Psoas muscle (tissue), 8 donors: ENCODE measurements around the gene ARL5A. TPM values are rescaled to one million over a fixed set of nuclear protein-coding genes. Genes with fewer than 3 reads are reported as not detected.

ENCODE experiments used
- ATAC-seq, 4 donors: fragments of 200-7000 bp; cut with Tn5 transposase; one replicate each; pipeline ENCODE4 v1.9.1; 2020; ENCODE audit warnings: moderate library complexity in 3 of 4, mild to moderate bottlenecking in 2 of 4
- DNase-seq, 2 donors: peaks; one replicate each; pipeline ENCODE4 v3.0.0-alpha.2; 2020
- H3K27ac ChIP-seq: fragments of 200-600 bp; one replicate; pipeline ENCODE4 v1.8.0; 2022
- H3K27me3 ChIP-seq, 3 donors: fragments of 200-600 bp in 1 of 3; one replicate each; pipeline versions ENCODE4 v1.6.1 to v1.8.0; 2013 to 2022; ENCODE audit warnings: low read length in 2 of 3, mild to moderate bottlenecking in 2 of 3, moderate library complexity in 1 of 3; ENCODE audit not compliant: insufficient read depth in 3 of 3
- H3K36me3 ChIP-seq, 2 donors: fragments of 200-600 bp in 1 of 2; one replicate each; pipeline versions ENCODE4 v1.6.1 to v1.8.0; 2013 to 2022; ENCODE audit warnings: low read depth in 1 of 2, mild to moderate bottlenecking in 1 of 2, moderate library complexity in 1 of 2; ENCODE audit not compliant: insufficient read depth in 1 of 2
- H3K4me1 ChIP-seq: fragments of 200-600 bp; one replicate; pipeline ENCODE4 v1.8.0; 2022
- H3K4me3 ChIP-seq: fragments of 200-600 bp; one replicate; pipeline ENCODE4 v1.8.0; 2022; ENCODE audit warnings: mild to moderate bottlenecking
- H3K9me3 ChIP-seq: fragments of 200-600 bp; one replicate; pipeline ENCODE4 v1.8.0; 2022
- WGBS, 3 donors: extraction: QIAGEN DNeasy Blood & Tissue Kit; methylation state at CpG; one replicate each; pipeline versions ENCODE4 v1.1.6 to v1.1.7; 2013; 5-methylcytosine and 5-hydroxymethylcytosine counted together
- intact Hi-C, 2 donors: fragments of 100-400 bp; cut with DNase I; formaldehyde crosslinking; loops; one replicate each; pipeline versions ENCODE4 v1.11.0 to v1.14.2; 2022
- polyA plus RNA-seq, 3 donors: library from polyadenylated mRNA; stranded (reverse); fragments of 200-250 nt; gene quantifications; one replicate each; pipeline ENCODE4 v1.2.3, GENCODE V29; 2013
- total RNA-seq, 4 donors: library from RNA; stranded (reverse); fragmentation: NEBNext Ultra II Directional in 2 of 4; extraction: Animal tissue kit (Norgen Biotek cat#: 25700) in 2 of 4; gene quantifications; one replicate each; pipeline versions ENCODE4 v1.2.1 to v1.2.4, GENCODE V29; 2021 to 2023
- TF ChIP-seq, protein P1 (sequence below): fragments of 200-600 bp; IDR thresholded peaks from one replicate; pipeline ENCODE4 v1.8.0; 2022; ENCODE audit warnings: antibody characterized with exemption
- donor health status: healthy with polysubstance abuse.
- donor health status: DM: no; HTN: no; CAD: no; lungs with moderate emphysema.
- donor health status: Bipolar disorder and iron deficiency.
- donor health status: healthy.
- donor health status: DM: yes; HTN: yes; CAD: no.
- donor health status: DM: no; HTN: no; CAD: no.
- donor health status: DM: no; HTN: no; CAD: no.
- donor health status: DM: yes; HTN: yes; CAD: no.

Gene ARL5A
- total and polyA plus RNA-seq, 7 donors: 11.8 to 71.9 (median 46.3) TPM

DNA sequence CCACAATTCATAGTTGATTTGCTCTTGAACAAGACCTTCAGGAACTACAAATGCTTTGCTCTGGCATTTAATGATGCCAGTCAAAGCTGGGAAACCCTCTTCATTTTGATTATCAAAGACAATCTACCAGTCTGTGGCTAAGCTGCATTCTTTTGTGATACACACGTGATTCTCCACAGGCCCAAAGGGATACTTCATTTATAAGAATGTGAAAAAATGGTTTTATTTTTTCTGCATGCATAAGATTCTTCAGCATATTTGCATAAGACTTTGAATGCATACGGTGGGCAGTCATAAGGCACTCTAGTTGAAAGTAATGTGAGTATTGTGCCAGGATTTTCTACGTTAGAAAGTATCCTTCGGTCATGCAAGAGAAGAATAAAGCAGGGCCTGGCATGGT lies 33.0 kb upstream of the ARL5A start:
- Histone ChIP-seq H3K9me3 (no peaks in the 10 kb centered on the region), H3K27me3 (no peaks in the 10 kb centered on the region), H3K27ac (no peak overlapping the region), H3K36me3 (no peaks in the 10 kb centered on the region), H3K4me1 (no peaks in the 10 kb centered on the region), H3K4me3 (no peak overlapping the region)
- WGBS, 3 donors: 72 to 80% (median 73%) methylated on average over 4 of the region's 4 CpGs
- no peak for ATAC-seq
- TF ChIP-seq, protein P1, sequence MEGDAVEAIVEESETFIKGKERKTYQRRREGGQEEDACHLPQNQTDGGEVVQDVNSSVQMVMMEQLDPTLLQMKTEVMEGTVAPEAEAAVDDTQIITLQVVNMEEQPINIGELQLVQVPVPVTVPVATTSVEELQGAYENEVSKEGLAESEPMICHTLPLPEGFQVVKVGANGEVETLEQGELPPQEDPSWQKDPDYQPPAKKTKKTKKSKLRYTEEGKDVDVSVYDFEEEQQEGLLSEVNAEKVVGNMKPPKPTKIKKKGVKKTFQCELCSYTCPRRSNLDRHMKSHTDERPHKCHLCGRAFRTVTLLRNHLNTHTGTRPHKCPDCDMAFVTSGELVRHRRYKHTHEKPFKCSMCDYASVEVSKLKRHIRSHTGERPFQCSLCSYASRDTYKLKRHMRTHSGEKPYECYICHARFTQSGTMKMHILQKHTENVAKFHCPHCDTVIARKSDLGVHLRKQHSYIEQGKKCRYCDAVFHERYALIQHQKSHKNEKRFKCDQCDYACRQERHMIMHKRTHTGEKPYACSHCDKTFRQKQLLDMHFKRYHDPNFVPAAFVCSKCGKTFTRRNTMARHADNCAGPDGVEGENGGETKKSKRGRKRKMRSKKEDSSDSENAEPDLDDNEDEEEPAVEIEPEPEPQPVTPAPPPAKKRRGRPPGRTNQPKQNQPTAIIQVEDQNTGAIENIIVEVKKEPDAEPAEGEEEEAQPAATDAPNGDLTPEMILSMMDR: no peak
- intact Hi-C loops: no loop called here
- no peak for DNase-seq

DNA sequence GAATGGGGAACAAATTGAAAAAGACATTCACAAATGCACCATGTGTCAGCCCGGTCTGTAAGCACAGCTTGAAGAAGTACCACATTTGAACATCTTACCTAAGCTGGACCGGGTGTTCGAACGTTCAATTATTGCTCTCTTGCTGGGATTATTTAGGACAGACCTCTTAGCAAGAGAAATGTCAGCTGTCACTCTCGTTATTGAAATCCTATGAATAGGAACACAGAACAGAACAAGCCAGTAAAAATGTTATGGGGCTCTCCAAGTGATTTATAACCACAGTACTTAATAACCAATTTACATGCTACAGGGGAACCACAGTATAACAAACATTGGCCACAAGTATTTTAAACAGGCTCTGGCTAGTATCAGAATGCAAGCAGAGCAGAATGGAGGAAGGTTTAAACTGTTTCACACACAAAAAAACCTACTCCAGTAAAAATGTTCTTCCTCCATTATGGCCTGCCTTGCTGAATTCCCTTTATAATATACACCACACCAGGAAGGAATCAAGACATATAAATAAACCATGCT lies 32.5 kb upstream of the ARL5A start:
- H3K9me3 ChIP-seq: no peaks in the 10 kb centered on the region
- no peak overlapping the region for H3K4me3 ChIP-seq
- intact Hi-C loops: no loop called here
- TF ChIP-seq, protein P1: no peak
- no peaks in the 10 kb centered on the region for H3K36me3 ChIP-seq
- DNase-seq: no peak
- no peaks in the 10 kb centered on the region for H3K27me3 ChIP-seq
- WGBS, 3 donors: 70 to 79% (median 75%) methylated on average over 5 of the region's 5 CpGs
- ATAC-seq: no peak
- no peak overlapping the region for H3K27ac ChIP-seq
- H3K4me1 ChIP-seq: no peaks in the 10 kb centered on the region

DNA sequence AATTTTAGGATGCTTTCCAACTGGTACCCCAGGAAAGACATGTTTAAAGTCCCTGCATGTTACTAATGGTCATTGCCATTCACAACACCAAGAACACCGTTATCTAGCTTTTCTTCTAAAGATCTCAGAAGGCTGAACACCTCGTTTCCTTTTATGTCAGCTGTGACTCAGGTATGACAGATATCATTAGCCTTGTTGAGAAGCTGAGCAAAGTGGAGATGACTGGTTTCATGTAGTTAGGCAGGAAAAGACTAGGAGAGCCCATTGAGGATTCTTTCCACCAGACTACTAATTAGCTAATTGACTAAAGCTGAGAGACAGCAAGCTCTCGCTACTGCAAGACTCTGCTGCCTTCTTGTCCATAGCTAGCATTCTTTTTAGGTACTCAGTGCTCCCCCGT lies 32.0 kb upstream of the ARL5A start:
- no peaks in the 10 kb centered on the region for H3K9me3 ChIP-seq
- TF ChIP-seq, protein P1: no peak
- intact Hi-C loops: no loop called here
- no peak overlapping the region for H3K4me3 ChIP-seq
- ATAC-seq (no peak), DNase-seq (no peak)
- 86 to 88% (median 87%) methylated on average over 4 of the region's 4 CpGs for WGBS, 3 donors
- no peaks in the 10 kb centered on the region for H3K36me3 ChIP-seq
- H3K27me3 ChIP-seq: no peaks in the 10 kb centered on the region
- H3K27ac ChIP-seq: no peak overlapping the region
- H3K4me1 ChIP-seq: no peaks in the 10 kb centered on the region

DNA sequence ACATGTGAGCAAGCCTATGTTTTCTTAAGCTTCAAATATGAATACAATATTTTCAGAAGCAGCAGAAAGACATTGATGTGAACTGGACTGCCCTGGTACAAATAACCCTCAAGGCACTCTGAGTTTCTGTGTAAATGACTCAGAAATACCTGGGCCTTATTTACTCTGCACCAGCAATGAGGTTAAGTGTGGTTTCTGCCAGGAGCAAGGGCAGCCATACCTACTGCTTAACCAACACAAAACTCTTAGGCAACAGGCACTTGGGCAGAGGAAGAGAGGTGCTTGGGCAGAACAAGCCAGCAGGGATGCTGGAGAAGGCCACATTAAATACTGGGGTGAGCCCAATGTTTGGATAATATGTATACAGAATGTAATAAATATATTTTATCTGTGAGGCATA lies 29.4 kb upstream of the ARL5A start:
- H3K9me3 ChIP-seq: no peaks in the 10 kb centered on the region

DNA sequence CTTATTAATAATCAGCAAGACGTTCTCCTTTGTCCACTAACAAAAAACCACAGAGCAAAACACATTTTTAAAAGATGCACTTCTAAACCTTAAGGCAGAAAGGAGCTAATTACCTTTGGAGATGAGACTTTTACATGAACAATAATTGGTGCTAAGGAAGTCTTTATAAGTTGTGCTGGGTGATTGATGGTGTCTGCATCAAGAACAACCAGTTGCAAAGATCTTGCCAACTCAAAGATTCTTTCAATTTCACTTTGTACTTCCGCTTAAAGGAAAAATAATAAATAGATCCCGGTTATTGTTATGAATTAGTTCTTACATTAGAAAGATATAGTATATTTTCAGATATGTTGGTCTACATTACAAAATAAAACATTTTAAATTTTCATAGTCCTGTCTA lies 26.9 kb upstream of the ARL5A start:
- Histone ChIP-seq H3K9me3 (no peaks in the 10 kb centered on the region), H3K4me3 (no peak overlapping the region), H3K36me3 (no peaks in the 10 kb centered on the region), H3K27me3 (no peaks in the 10 kb centered on the region), H3K27ac (no peak overlapping the region), H3K4me1 (peaks cover 4% of the 10 kb centered on the region)
- WGBS, 3 donors: 89 to 95% (median 91%) methylated on average over 3 of the region's 3 CpGs
- ATAC-seq (no peak), DNase-seq (no peak)
- intact Hi-C loops: no loop called here
- TF ChIP-seq, protein P1: no peak

More for the DNA sequence above, 29.4 kb upstream of the ARL5A start:
- ATAC-seq (no peak), DNase-seq (no peak)
- intact Hi-C loops: no loop called here
- Histone ChIP-seq H3K27me3 (no peaks in the 10 kb centered on the region), H3K4me3 (no peak overlapping the region), H3K27ac (no peak overlapping the region), H3K4me1 (no peaks in the 10 kb centered on the region), H3K36me3 (no peaks in the 10 kb centered on the region)
- TF ChIP-seq, protein P1: no peak
